ENCODE measurements around the gene FOSL1.
A peak's percentile ranks its signal among the peaks of the same experiment; 100 is the strongest.

FOSL1 gene

DNA sequence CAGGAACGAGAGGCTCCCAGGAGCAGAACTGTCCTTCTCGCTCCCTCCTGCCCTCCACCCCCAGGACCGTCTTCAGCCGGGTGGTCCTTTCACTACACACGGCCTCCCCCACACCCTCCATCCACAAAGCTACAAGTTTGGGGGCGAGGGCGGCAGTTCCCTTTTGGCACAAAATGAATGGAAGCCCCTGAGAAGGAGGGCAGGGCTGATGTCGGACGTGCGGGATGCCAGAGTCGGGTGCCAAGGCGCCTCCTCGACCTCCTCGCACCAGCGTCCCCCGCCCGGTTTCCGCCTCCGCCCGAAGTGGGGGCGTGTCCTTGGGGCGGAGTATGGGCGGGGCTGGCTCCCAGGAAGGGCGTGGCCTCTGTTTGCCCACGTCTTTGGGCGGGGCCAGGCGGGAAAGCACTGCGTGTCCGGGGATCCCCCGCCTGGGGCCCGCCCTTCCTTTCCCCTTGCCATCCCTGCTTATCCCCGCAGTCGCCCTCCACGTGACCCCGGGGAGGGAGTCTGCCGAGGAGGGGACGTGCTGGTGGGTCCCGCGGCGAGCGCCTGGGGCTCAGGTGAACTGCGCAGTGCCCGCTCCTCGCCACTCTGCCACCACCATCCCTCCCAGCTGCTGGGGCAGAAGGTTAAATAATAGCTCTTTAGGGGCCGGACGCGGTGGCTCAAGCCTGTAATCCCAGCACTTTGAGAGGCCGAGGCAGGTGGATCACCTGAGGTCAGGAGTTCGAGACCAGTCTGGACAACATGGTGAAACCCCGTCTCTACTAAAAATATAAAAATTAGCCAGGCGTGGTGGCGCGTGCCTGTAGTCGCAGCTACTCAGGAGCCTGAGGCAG is 26.7 kb downstream of the FOSL1 start:
- peak; percentile 97 for DNase-seq

DNA sequence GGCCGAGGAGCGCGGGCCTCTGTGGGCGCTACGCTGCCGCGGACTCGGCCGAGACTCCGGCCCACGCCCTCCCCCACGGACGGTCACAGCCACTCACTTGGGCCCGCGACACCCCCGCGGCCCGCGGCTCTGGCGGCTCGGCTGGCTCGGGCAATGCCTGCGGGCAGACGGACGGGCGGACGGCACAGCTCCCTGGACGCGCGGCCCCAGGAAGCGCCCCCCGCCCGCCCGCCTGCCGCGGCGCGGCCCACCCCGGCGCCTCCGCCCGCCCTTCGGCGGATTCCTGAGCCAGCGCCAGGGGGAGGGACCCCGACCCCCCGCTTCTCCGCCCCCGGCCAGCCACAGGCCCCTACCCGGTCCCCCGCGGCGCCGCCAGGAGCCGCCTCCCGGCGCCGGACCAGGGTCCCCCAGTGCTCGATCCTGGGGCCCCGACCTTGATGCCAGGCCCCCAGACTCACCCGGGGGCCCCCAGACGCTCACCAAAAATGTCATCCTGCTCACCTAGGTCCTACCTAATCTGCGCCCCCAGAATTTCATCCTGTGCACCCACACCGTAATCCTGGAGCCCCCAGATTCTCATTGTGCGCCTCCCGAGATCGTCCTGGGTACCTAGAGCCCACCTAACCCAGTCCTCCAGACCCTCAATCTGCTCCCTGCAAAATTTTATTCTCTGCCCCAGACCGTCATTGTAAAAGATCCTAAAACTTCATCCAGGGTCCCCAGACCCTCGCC is 27.4 kb downstream of the FOSL1 start, which contains the start of gene EFEMP2:
EFEMP2 (minus strand) TSS at position 215 of the 732 bp plus-strand sequence. CDS start 446 bp downstream, outside the sequence.
- no peak for DNase-seq

DNA sequence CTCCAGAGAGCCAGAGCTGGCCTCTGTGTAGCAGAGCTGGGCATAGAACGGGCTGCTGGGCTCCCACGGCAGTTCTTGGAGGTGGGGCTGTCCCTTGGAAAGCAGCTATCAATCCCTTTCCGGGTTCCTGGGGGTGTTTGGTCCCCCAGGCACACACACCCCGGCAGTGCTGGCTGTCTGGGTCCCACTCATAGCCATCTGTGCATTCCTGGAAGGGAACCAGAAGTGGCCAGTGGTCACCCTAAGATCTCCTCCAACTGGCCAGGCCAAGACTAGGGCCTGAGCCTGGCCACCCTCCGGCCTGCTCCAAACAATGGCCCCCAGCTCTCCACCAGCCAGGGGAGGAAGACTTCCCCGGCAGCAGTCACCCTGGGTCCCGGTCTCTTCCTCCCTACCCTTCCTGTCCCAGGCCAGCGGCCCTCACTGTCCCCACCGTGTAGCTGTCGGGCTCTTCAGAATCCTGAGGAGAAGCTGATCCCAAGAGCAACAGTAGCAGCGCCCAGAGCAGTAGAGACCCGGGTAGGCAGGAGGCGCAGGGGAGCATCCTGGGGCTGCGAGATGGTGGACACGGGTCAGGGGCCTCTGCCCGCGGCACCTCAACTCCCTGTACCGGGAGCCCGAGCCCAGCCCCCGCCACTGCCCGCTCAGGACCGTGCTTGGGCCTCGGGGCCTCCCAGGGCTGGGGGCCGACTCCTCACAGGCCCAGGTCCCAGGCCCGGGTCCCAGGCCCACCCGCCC is 28.2 kb downstream of the FOSL1 start:
- DNase-seq = no peak

DNA sequence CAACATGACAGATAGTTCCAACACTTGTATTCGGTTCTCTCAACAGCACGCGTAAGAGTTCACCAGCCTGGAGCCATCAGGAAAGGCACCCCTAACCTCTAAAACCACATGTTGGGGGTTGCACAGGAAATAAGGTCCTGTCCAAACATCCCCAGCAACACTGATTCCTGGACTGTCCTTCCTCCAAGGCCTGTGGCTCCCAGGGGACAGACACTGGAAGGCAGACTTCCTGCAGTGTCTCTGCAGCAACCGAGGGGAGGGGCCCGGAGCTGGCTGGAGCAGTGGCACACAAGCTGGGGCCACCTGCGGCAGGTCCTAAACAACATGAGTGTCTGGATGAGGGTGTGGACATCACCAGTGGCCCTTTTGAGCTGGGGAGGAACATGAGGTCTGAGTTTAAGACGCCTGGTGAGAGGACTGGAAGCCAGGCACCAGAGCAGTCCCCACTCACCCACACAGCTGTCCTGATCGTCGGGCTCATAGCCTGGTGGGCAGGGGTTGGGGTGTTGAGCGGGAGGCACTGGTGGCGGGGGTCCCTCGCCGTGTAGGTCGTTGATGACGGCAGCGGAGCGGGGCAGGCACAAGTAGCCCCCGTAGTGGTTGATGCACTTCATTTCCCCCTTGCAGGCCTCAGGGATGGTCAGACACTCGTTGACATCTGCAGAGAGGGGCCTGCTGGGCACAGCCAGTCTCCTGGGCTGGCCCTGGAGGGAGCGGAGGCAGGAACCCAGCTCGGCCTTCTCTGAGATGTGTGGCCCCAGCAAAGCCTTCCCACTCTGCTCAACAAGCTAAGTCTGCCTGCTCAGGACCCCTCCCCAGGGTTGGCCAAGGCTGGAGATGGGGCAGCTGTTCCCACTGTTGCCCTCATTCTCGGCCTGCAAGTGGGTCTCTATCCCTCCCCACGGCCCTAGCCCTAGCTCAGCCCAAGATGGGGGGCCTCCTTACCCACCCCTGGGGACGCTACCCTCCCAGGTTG is 29.2 kb downstream of the FOSL1 start:
- no peak for DNase-seq

DNA sequence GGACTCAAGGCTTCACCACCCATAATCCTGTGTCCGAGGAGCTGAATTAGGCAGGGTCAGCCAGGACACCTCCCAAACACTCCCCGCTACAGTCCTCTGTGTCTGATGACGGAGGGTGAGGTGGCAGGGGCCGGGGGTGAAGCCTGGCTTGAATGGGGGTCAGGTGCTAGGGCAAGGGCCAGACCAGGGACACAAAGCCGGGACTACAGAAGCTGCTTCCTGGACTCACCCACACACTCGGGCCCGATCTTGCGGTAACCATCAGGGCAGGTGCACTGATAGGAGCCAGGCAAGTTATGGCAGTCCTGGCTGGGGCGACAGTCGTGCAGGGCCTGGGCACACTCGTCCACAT is 29.9 kb downstream of the FOSL1 start:
- no peak for DNase-seq

DNA sequence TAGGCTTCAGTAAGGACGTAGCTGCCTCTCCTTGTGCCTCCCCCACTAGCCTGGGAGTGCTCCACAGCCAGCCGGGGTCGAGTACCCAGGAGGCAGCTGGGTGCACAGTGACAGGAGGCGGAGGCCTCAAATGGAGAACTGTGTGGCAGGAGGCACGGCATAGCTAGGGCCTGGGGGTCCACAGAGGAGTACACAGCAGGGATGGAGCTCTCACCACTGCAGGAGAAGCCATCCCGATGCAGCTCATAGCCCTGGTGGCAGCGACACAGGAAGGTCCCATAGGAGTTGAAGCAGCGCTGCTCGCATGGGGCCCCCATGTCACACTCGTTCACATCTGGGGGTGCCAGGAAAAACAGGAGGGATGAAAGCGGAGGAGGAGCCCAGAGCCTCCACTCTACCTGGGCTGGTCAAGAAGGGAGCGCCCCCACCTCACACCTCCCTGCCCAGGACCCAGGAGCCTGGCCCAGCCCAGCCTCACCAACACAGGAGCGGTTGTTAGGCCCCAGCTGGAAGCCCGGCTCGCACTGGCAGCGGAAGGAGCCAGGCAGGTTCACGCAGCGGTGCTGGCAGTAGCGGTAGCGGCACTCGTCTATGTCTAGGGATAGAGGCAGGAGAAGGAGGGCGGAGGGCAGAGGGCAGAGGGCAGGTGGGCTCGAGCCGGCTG is 30.4 kb downstream of the FOSL1 start:
- DNase-seq = no peak

DNA sequence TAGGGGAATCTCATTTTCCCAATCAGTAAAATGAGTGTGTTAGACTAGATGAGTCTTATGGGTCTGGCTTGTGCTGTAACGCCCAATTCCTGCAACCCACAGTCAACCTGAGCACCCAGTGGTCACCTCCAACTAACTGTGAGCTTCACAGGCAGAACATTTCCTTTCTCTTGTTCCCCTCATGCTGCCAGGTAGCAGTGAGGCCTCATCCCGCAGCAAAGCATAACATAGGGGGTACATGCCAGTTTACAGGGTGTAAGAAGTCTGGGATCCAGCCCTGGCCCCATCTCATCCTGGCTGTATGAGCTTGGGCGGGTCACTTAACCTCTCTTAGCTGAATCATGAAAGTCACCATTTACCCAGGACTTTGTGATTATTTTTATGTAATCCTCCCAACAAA is 31.3 kb downstream of the FOSL1 start:
- DNase-seq = no peak

DNA sequence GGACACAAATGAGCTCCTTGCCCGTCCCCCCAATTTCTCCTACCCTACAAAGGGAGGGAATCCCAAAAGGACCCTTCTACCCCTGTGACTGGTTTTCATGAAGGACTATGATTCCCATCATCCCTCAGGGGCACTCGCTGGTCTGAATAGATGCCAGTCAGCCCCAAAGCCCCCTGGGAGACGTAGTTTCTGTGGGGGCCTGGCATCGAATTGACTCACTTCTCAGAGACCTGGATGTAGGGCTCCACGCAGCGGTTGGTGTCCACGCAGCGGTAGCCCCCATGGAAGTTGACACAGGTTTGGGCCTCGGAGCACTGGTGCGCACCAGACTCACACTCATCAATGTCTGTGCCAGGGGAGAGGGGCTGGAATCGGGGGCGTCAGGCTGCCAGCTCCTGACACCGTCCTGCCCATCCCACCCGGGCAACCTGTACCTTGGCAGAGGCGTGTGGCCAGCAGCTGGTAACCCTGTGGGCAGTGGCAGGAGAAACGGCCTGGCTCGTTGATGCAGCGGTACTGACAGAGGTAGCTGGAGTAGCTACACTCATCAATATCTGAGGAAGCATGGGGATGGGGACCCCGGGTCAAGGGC is 32.0 kb downstream of the FOSL1 start:
- DNase-seq = peak; percentile 26

DNA sequence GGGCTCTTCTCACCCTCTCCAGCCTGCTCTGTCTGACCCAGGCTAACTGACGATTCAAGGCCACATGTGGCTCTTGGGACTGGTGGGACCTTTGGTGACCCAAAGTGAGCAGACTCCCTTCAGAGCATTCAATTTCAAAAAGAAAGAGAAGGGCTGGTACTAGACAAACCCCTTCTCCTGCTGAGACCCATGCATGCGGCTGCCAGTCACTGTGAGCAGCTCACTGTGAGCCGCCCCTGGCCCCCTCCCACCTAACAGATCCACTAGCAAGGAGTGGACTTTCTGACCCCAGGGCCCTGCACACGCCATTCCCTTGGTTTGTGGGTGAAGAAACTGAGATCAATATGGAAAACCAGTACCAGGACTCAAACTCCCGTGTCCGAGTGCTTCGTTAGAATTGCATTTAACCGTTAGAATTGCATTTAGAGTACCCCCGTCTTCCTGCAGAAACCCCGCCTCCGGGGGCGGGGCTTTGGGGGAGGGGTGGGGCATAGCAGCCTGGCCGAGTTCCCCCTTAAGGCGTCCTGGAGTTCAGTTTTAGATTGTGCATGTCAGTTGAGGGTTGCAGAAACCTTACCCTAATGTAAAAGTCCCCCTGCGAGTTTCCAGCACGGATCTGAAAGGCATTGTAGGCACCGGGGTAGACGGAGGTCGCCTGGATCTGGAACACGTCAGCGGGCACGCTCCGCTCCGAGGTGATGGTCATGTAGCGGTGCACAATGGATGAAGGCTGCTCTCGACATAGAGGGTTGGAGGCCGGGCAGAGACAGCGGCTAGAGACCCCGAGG is 32.7 kb downstream of the FOSL1 start:
- no peak for DNase-seq

DNA sequence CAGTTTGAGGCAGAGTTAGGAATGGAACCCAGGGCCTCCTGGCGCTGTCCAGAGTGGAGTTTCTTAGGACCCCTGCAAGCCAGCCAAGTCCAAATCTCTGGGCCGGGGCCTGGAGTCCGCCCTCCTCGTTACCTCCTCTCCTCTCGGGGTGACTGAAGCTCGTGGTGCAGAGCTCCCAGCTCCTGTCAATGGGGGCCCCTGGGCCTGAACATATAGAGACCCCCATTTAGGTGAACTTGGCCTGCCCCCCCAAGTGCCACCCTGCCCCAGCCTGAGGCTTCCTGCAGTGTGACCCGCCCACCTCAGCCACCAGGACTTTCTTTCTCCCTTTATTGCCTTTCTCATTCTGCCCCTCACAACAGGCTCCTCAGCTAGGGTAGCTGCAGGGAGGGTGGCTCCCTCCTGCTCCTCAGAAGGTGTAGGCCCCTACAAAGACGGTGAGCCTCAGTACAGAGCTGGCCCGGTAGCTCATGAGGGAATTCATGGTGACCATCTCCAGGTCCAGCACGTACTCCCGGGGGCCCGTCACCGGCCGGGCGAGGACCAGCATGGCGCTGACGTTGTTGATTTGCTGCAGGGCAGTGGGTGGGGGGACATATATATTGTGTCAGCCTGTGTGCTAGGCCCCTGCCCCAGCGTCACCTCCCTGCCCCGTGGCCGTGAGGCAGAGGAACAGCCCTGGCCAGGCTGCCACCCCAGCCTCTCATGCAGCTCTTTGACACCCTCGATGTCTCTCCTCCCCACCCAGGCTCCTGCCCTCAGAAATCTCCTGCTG is 33.5 kb downstream of the FOSL1 start:
- no peak for DNase-seq

DNA sequence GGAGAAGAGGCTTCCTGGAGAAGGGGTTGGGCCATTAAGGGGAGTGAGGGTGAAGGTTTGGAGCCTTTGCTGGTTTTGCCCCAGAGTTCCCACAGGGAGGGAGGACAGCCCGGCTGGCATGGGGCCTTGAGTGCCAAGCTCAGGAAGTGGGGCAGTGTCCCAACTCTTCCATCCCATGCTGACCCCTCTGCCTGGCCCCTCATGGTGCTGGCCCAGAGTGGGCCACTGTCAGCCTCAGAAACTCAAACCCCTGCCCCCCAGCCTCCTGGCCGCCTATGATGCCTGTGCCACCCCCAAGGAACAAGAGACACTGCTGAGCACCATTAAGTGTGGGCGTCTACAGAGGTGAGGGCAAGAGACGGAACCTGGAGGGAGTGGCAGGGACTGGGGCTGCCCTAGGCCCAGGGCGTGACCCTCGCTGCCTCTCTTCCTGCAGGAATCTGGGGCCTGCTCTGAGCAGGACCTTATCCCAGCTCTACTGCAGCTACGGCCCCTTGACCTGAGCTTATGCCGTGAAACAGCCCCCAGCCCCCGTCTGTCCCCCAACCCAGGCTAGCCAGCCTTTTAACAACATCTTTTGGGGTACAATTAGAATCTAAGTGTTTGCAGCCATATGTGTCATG is 34.5 kb downstream of the FOSL1 start:
- DNase-seq = no peak

DNA sequence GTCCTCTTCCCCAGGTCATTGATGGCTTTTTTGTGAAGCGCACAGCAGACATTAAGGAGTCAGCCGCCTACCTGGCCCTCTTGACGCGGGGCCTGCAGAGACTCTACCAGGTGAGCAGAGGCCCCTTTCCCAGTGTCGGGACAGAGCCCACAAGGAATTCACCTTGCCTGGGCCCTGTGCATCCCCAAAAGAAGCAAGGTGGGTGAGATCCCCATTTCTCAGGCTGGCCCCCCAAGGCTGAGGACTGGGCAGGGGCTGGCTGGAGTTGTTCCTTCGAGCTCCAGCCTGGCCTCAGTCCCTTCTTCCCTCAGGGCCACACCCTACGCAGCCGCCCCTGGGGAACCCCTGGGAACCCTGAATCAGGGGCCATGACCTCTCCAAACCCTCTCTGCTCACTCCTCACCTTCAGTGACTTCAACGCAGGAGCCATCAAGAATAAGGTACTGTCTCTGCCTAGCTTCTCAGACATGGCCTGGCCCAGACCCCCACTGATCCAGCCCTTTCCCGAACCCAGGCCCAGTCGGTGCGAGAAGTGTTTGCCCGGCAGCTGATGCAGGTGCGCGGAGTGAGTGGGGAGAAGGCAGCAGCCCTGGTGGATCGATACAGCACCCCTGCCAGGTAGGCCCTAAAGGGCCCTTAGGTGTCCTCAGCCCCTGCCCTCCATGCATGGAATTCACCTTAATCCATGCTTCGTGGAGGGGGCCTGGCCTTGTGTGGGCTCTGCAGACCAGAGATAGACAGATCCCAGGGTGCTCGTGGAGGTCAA is 35.3 kb downstream of the FOSL1 start:
- no peak for DNase-seq

DNA sequence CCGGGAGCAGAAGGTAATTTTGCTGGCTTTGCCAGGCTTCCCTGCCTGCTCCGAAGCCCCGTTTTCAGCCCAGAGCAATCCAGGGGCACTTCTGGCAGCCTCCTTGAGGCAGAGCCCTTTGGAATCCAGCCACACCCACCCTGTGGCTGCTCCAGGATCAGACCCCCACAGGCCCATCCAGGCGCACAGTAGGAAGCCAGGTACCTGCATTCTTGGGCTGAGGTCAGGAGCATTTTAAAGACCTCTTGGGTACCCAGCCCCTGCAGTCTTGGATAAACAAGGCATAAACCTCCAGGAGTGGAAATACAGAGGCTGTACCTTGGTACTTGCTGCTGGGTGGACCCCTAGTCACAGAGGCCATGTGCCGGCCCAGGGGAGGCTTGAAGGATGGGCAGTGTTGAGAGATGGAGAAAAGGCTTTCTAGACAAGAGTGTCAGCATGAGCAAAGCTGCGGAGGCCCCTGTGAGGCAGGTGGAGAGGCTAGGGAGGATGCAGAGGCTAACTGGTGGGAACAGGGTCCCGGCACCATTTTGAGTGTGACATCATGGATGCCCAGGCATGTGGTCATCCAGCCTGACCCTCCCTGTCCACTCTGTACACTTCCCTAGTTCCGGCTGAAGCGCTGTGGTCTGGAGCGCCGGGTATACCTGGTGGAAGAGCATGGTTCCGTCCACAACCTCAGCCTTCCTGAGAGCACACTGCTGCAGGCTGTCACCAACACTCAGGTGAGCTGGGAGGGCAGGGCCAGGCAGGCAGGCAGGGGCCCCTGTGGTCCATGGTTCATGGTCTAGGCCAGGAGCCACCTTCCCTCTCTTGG is 36.1 kb downstream of the FOSL1 start:
- no peak for DNase-seq

DNA sequence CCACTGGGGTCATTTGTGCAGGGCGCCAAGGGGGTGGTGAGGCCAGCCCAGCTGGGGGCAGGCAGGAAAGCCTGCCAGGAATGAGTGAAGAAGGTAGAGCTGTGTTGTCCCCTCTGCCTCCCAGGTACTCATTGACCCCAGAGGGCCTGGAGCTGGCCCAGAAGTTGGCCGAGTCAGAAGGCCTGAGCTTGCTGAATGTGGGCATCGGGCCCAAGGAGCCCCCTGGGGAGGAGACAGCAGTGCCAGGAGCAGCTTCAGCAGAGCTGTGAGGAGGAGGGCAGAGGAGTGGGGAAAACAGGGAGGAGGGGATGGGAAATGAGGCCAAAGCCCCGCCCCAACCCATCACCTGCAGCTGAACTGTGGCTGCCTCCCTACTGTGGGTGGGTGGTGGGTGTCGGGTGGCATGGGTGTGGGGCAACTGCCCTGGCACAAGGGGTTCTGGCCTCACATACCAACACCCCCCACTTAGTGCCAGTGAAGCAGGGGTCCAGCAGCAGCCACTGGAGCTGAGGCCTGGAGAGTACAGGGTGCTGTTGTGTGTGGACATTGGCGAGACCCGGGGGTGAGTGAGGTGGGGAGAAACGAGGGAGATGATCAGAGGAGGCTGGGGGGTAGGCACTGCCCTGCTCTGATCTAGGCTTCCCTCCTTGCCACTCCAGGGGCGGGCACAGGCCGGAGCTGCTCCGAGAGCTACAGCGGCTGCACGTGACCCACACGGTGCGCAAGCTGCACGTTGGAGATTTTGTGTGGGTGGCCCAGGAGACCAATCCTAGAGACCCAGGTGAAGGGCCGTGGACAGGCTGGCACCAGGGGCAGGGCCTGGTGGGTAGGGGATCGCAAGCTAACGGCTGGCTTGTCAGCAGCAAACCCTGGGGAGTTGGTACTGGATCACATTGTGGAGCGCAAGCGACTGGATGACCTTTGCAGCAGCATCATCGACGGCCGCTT is 37.0 kb downstream of the FOSL1 start:
- DNase-seq = no peak

DNA sequence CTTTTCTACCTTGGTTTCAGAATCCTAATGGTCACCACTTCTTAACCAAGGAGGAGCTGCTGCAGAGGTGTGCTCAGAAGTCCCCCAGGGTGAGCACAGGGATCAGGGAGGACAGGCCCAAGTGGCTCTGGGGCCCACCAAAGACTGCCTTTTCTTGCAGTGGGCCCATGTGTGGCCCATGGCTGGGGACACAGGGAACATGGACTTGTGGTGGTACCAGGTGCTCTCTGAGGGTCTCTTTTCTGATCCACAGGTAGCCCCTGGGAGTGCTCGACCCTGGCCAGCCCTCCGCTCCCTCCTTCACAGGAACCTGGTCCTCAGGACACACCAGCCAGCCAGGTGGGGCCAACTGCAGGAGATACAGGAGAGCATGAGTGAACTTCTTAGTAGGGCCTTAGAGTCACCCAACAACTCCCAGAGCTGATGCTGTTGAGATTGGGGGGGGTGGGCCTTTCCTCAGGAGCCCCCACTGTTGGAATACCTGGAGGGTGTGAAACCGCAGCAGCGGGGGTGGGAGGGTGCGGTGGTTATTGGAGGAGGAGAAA is 37.9 kb downstream of the FOSL1 start:
- no peak for DNase-seq

All from activated CD4-positive, alpha-beta T cell treated with anti-CD3 and anti-CD28 coated beads, Interleukin-2, amount 50 U/mL, for 1 hour (primary cell).